GM06990 (cell line): ENCODE measurements around the gene CRYBA2.

Source experiments
- DNase-seq: peaks from one replicate; pipeline ENCODE4 v3.0.0-alpha.2; 2011; ENCODE audit not compliant: insufficient read length; ENCODE audit errors: extremely low read depth
- H3K27me3 ChIP-seq: replicated peaks from 2 replicates; pipeline ENCODE4 v1.6.0; 2011; ENCODE audit warnings: low read length; ENCODE audit not compliant: control insufficient read depth, insufficient read depth
- H3K36me3 ChIP-seq: 2 replicates; pipeline ENCODE4 v1.5.1; 2011; ENCODE audit warnings: low read length; ENCODE audit not compliant: control insufficient read depth, insufficient read depth
- H3K4me3 ChIP-seq: replicated peaks from 2 replicates; pipeline ENCODE4 v1.5.1; 2011; ENCODE audit warnings: low read depth, mild to moderate bottlenecking, control low read depth, low read length
- TF ChIP-seq, protein P1 (sequence below): IDR thresholded peaks from 2 replicates; pipeline ENCODE4 v1.5.1; 2011; ENCODE audit warnings: low read length, control low read depth, mild to moderate bottlenecking, inconsistent platforms; ENCODE audit not compliant: insufficient read depth, poor library complexity, severe bottlenecking

Gene CRYBA2

GRCh38 chr2:218961651-218962570 is 31.3 kb downstream of the CRYBA2 start:
- Histone ChIP-seq H3K4me3 (no peak overlapping the region), H3K36me3 (no peaks in the 10 kb centered on the region), H3K27me3 (peaks cover 1% of the 10 kb centered on the region)
- DNase-seq: no peak
- TF ChIP-seq, protein P1, sequence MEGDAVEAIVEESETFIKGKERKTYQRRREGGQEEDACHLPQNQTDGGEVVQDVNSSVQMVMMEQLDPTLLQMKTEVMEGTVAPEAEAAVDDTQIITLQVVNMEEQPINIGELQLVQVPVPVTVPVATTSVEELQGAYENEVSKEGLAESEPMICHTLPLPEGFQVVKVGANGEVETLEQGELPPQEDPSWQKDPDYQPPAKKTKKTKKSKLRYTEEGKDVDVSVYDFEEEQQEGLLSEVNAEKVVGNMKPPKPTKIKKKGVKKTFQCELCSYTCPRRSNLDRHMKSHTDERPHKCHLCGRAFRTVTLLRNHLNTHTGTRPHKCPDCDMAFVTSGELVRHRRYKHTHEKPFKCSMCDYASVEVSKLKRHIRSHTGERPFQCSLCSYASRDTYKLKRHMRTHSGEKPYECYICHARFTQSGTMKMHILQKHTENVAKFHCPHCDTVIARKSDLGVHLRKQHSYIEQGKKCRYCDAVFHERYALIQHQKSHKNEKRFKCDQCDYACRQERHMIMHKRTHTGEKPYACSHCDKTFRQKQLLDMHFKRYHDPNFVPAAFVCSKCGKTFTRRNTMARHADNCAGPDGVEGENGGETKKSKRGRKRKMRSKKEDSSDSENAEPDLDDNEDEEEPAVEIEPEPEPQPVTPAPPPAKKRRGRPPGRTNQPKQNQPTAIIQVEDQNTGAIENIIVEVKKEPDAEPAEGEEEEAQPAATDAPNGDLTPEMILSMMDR: no peak

GRCh38 chr2:218961229-218961628 is 32.0 kb downstream of the CRYBA2 start:
- TF ChIP-seq, protein P1: no peak
- Histone ChIP-seq H3K36me3 (no peaks in the 10 kb centered on the region), H3K4me3 (no peak overlapping the region), H3K27me3 (peaks cover 1% of the 10 kb centered on the region)
- no peak for DNase-seq

DNA sequence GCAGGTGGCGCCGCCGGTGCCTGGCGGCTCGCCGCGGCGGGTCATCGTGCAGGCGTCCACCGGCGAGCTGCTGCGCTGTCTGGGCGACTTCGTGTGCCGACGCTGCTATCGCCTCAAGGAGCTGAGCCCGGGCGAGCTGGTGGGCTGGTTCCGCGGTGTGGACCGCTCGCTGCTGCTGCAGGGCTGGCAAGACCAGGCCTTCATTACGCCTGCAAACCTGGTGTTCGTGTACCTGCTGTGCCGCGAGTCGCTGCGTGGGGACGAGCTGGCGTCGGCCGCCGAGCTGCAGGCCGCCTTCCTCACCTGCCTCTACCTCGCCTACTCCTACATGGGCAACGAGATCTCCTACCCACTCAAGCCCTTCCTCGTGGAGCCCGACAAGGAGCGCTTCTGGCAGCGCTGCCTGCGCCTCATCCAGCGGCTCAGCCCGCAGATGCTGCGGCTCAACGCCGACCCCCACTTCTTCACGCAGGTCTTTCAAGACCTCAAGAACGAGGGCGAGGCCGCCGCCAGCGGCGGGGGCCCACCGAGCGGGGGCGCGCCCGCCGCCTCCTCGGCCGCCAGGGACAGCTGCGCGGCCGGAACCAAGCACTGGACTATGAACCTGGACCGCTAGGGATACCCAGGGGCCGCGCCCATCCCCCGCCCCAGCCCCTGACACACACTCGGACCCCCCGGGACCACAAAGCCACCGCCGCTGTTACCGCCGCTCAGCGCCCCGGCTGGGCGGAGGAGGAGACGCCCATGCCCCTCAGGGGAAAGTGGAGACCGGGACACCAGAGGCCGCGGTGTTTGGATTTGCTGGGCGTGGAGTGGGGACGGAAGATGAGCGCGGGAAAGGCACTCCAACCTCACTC is 32.7 kb downstream of the CRYBA2 start:
- Histone ChIP-seq H3K4me3 (no peak overlapping the region), H3K36me3 (no peaks in the 10 kb centered on the region), H3K27me3 (peaks cover 1% of the 10 kb centered on the region)
- DNase-seq: peak; percentile 35
- TF ChIP-seq, protein P1: no peak

DNA sequence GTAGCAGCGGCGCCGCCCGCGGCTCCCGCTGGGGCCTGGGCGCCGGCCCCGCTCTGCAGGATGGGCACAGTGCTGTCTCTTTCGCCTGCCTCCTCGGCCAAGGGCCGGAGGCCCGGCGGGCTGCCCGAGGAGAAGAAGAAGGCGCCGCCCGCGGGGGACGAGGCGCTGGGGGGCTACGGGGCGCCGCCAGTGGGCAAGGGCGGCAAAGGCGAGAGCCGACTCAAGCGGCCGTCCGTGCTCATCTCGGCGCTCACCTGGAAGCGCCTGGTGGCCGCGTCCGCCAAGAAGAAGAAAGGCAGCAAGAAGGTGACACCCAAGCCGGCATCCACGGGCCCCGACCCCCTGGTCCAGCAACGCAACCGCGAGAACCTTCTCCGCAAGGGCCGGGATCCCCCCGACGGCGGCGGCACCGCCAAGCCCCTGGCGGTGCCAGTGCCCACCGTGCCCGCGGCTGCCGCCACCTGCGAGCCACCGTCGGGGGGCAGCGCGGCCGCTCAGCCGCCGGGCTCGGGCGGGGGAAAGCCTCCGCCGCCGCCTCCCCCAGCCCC is 33.4 kb downstream of the CRYBA2 start:
- H3K27me3 ChIP-seq: peaks cover 1% of the 10 kb centered on the region
- TF ChIP-seq, protein P1: no peak
- DNase-seq: no peak
- H3K36me3 ChIP-seq: no peaks in the 10 kb centered on the region
- H3K4me3 ChIP-seq: peak overlapping the region; percentile 71

DNA sequence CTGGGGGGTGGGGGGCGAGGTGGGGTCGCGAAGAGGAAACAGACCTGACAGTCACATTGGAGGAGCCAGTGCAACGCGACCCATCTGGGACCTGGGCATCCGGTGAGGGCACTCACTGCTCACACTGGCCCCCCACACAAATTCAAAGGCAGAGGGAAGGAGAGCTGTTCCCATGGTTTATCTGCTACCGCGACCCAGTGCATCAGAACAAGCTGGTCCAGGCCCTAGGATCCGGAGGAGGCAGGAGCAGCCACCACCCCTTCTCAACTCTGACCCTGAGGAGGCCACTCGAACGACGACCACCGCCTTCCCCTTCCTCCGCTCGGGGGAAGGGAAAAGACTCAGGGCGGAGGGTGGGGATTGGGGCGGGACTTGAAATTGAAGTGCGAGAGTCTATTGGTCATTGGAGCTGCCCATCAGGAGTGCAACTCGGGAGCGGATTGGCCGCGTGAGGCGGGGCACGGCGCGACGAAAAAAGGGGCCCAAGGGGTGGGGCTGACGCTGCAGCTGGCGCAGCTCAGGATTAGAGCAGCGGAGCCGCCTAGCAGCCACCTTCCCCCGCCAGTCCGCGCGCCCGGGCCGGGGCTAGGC is 34.0 kb downstream of the CRYBA2 start, which contains the start of gene CDK5R2:
Gene CDK5R2, plus strand, starts transcription at position 526 of the 591 bp plus-strand sequence. CDS start 155 bp downstream, outside the sequence.
- no peaks in the 10 kb centered on the region for H3K36me3 ChIP-seq
- TF ChIP-seq, protein P1: no peak
- H3K27me3 ChIP-seq: peaks cover 1% of the 10 kb centered on the region

More for the DNA sequence above, 34.0 kb downstream of the CRYBA2 start, which contains the start of gene CDK5R2:
- peak; percentile 88 for DNase-seq
- peak within 1 kb of the TSS; percentile 71 for H3K4me3 ChIP-seq
